ENCODE results near the gene TAS2R1. TPM values are rescaled to one million over a fixed set of nuclear protein-coding genes. Genes with fewer than 3 reads are reported as not detected.

The TAS2R1 gene
- total RNA-seq, 1 experiment from 2014 or later: not detected

GRCh38 chr5:9654886-9655285 lies 24.7 kb upstream of the TAS2R1 start:
- ChIA-PET CTCF (no interaction called here), POLR2A (no interaction called here), RAD21 (ENCODE audit: low non-redundant PET in 1 of 2, low total read pairs in 2 of 2, uncharacterized antibody in 2 of 2, unreplicated experiment in 2 of 2) (no interaction called here)
- H4K20me1 ChIP-seq (ENCODE audit: insufficient read depth): no peaks in the 10 kb centered on the region
- BruUV-seq (replicated peaks): no TSS peak
- H3K4me2 ChIP-seq (ENCODE audit: low read length): no peak overlapping the region
- H3K36me3 ChIP-seq (ENCODE audit: control insufficient read depth in 1 of 2, insufficient read depth in 2 of 2, low read length in 2 of 2): no peaks in the 10 kb centered on the region
- no peak overlapping the region for H3K27ac ChIP-seq (ENCODE audit: low read depth, low read length)
- no peaks in the 10 kb centered on the region for H3K79me2 ChIP-seq (ENCODE audit: insufficient read depth, low read length)
- H3K9me2 ChIP-seq (ENCODE audit: insufficient read depth): no peaks in the 10 kb centered on the region
- DNase-seq (ENCODE audit: low read depth, low spot score): no peak
- H3K27me3 ChIP-seq (ENCODE audit: insufficient read depth, low read length): no peaks in the 10 kb centered on the region
- no peaks in the 10 kb centered on the region for H3K4me1 ChIP-seq (ENCODE audit: control insufficient read depth in 1 of 2, insufficient read depth in 2 of 2, low read length in 2 of 2)
- no peaks in the 10 kb centered on the region; a peak in 1 of 4 replicates for H3K9me3 ChIP-seq (ENCODE audit: control insufficient read depth in 1 of 2, insufficient read depth in 1 of 2, low read depth in 1 of 2, low read length in 2 of 2)
- no peak overlapping the region for H3K4me3 ChIP-seq (replicated peaks in 1 of 2; ENCODE audit: low read depth in 1 of 2, low read length in 2 of 2)
- intact Hi-C loops (cut with micrococcal nuclease): no loop called here
- no peak for ATAC-seq
- TF ChIP-seq ZBTB33 (IDR thresholded peaks at IDR 0.05; ENCODE audit: extremely low read depth, insufficient replicate concordance, low read length) (no peak), FOSL1 (IDR thresholded peaks at IDR 0.05; ENCODE audit: low read depth) (no peak), EGR1 (IDR thresholded peaks at IDR 0.05; ENCODE audit: low read depth) (no peak), ATF3 (IDR thresholded peaks at IDR 0.05) (no peak), POLR2A (IDR thresholded peaks at IDR 0.05; ENCODE audit: borderline replicate concordance, extremely low read depth, insufficient read depth, insufficient read length) (no peak), YY1 (IDR thresholded peaks at IDR 0.05; ENCODE audit: extremely low read depth, insufficient replicate concordance, low read depth, low read length) (no peak)
- H3K9ac ChIP-seq (ENCODE audit: low read length): no peak overlapping the region
- H2AFZ ChIP-seq (ENCODE audit: low read depth, low read length, poor library complexity, severe bottlenecking): no peak overlapping the region

DNA sequence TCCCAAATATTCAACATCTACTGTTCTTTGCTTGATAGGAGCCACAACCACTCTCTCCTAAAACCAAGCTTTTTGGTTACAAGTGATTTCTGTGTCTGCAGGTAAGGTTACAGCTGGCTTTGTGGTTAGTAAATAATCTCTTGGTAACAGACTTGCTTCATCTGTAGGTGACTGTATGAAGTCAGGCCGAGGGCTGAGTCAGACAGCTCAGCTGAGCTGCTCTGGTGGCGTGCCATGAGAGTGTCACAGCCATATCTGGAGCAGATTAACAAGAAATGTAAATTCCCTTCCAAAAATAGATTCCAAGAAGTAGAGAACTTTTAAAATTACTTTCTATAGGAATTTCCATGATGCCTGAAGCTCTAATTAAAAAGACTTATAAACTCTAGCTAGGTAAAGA lies 23.7 kb upstream of the TAS2R1 start:
- H2AFZ ChIP-seq (ENCODE audit: low read depth, low read length, poor library complexity, severe bottlenecking): no peak overlapping the region
- H3K4me3 ChIP-seq (replicated peaks in 1 of 2; ENCODE audit: low read depth in 1 of 2, low read length in 2 of 2): no peak overlapping the region
- no peak overlapping the region for H3K27ac ChIP-seq (ENCODE audit: low read depth, low read length)
- ChIA-PET RAD21 (ENCODE audit: low non-redundant PET in 1 of 2, low total read pairs in 2 of 2, uncharacterized antibody in 2 of 2, unreplicated experiment in 2 of 2) (no interaction called here), POLR2A (no interaction called here), CTCF (no interaction called here)
- no peaks in the 10 kb centered on the region for H3K4me1 ChIP-seq (ENCODE audit: control insufficient read depth in 1 of 2, insufficient read depth in 2 of 2, low read length in 2 of 2)
- no peaks in the 10 kb centered on the region; a peak in 1 of 4 replicates for H3K9me3 ChIP-seq (ENCODE audit: control insufficient read depth in 1 of 2, insufficient read depth in 1 of 2, low read depth in 1 of 2, low read length in 2 of 2)
- TF ChIP-seq EGR1 (IDR thresholded peaks at IDR 0.05; ENCODE audit: low read depth) (no peak), SRF (IDR thresholded peaks at IDR 0.05; ENCODE audit: low read depth) (no peak), EZH2phosphoT487 (IDR thresholded peaks at IDR 0.05; ENCODE audit: borderline replicate concordance) (no peak), ATF3 (IDR thresholded peaks at IDR 0.05) (no peak), MAX (IDR thresholded peaks at IDR 0.05) (no peak), SP1 (IDR thresholded peaks at IDR 0.05; ENCODE audit: low read depth) (no peak), FOSL1 (IDR thresholded peaks at IDR 0.05; ENCODE audit: low read depth) (no peak)
- TF ChIP-seq, protein P1, sequence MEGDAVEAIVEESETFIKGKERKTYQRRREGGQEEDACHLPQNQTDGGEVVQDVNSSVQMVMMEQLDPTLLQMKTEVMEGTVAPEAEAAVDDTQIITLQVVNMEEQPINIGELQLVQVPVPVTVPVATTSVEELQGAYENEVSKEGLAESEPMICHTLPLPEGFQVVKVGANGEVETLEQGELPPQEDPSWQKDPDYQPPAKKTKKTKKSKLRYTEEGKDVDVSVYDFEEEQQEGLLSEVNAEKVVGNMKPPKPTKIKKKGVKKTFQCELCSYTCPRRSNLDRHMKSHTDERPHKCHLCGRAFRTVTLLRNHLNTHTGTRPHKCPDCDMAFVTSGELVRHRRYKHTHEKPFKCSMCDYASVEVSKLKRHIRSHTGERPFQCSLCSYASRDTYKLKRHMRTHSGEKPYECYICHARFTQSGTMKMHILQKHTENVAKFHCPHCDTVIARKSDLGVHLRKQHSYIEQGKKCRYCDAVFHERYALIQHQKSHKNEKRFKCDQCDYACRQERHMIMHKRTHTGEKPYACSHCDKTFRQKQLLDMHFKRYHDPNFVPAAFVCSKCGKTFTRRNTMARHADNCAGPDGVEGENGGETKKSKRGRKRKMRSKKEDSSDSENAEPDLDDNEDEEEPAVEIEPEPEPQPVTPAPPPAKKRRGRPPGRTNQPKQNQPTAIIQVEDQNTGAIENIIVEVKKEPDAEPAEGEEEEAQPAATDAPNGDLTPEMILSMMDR (IDR thresholded peaks at IDR 0.05 in 2 of 3, conservative IDR thresholded peaks at IDR 0.05 in 1 of 3; ENCODE audit: borderline replicate concordance in 1 of 3, insufficient read depth in 1 of 3, low read depth in 2 of 3, low read length in 2 of 3): no peak
- intact Hi-C loops (cut with micrococcal nuclease): no loop called here
- no peaks in the 10 kb centered on the region for H3K36me3 ChIP-seq (ENCODE audit: control insufficient read depth in 1 of 2, insufficient read depth in 2 of 2, low read length in 2 of 2)
- no peaks in the 10 kb centered on the region for H3K9me2 ChIP-seq (ENCODE audit: insufficient read depth)
- BruUV-seq (replicated peaks): no TSS peak
- ATAC-seq (no peak), DNase-seq (ENCODE audit: low read depth, low spot score) (no peak)
- no peaks in the 10 kb centered on the region for H3K79me2 ChIP-seq (ENCODE audit: insufficient read depth, low read length)
- no peak overlapping the region for H3K9ac ChIP-seq (ENCODE audit: low read length)
- H4K20me1 ChIP-seq (ENCODE audit: insufficient read depth): no peaks in the 10 kb centered on the region
- no peak overlapping the region for H3K4me2 ChIP-seq (ENCODE audit: low read length)
- no peaks in the 10 kb centered on the region for H3K27me3 ChIP-seq (ENCODE audit: insufficient read depth, low read length)

Measured in HCT116 (cell line).